ENCODE results near the gene RNF213. TPM values are rescaled to one million over a fixed set of nuclear protein-coding genes. Genes with fewer than 3 reads are reported as not detected.

The RNF213 gene
- total RNA-seq, 1 donor from 2014 or later = 80.5 TPM

DNA sequence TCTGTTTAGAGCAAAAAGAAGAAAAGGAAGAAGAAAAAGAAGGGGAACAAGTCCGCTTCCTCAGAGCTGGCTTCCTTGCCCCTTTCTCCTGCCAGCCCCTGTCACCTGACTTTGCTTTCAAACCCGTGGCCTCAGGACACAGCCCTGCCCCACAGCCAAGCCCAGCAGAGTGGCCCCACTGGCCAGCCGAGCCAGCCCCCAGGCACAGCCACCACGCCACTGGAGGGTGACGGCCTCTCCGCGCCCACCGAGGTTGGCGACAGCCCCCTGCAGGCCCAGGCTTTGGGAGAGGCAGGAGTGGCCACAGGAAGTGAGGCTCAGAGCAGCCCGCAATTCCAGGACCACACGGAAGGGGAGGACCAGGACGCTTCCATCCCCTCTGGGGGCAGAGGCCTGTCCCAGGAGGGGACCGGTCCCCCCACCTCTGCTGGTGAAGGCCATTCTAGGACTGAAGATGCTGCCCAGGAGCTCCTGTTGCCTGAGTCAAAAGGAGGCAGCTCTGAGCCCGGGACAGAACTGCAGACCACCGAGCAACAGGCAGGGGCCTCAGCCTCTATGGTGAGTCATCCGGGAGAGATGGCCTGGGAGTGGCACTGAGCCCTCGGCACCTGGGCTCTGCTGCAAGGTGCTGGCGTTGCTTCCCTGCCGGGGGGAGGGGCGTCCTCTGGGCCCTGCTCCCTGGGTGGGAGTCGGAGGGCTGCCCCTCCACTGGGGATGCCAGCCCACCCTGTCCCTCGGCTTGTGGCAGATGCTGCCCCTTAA lies 27.3 kb downstream of the RNF213 start:
- H3K4me3 ChIP-seq (ENCODE audit: low read depth, low read length) = no peak overlapping the region
- no peak for DNase-seq (ENCODE audit: low read depth)
- TF ChIP-seq, protein P1, sequence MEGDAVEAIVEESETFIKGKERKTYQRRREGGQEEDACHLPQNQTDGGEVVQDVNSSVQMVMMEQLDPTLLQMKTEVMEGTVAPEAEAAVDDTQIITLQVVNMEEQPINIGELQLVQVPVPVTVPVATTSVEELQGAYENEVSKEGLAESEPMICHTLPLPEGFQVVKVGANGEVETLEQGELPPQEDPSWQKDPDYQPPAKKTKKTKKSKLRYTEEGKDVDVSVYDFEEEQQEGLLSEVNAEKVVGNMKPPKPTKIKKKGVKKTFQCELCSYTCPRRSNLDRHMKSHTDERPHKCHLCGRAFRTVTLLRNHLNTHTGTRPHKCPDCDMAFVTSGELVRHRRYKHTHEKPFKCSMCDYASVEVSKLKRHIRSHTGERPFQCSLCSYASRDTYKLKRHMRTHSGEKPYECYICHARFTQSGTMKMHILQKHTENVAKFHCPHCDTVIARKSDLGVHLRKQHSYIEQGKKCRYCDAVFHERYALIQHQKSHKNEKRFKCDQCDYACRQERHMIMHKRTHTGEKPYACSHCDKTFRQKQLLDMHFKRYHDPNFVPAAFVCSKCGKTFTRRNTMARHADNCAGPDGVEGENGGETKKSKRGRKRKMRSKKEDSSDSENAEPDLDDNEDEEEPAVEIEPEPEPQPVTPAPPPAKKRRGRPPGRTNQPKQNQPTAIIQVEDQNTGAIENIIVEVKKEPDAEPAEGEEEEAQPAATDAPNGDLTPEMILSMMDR (conservative IDR thresholded peaks at IDR 0.05; ENCODE audit: low read depth, low read length) = no peak

DNA sequence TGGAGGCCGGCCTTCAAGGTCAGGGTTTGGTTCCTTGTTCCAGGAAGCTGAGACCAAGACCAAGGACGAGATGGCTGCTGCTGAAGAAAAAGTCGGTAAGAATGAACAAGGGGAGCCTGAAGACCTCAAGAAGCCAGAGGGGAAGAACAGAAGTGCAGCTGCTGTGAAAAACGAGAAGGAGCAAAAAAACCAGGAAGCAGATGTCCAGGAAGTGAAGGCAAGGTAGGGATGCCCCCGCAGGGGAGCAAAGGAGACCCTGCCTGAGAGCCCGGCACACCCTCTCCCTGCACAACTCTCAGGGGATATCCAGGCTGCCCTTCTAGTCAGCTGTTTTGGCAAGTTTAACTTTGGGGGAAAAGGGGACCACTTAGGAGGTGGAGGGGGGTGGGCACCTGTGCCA lies 29.0 kb downstream of the RNF213 start:
- no peak for DNase-seq (ENCODE audit: low read depth)
- H3K4me3 ChIP-seq (ENCODE audit: low read depth, low read length) = no peak overlapping the region
- TF ChIP-seq, protein P1 (conservative IDR thresholded peaks at IDR 0.05; ENCODE audit: low read depth, low read length) = no peak

DNA sequence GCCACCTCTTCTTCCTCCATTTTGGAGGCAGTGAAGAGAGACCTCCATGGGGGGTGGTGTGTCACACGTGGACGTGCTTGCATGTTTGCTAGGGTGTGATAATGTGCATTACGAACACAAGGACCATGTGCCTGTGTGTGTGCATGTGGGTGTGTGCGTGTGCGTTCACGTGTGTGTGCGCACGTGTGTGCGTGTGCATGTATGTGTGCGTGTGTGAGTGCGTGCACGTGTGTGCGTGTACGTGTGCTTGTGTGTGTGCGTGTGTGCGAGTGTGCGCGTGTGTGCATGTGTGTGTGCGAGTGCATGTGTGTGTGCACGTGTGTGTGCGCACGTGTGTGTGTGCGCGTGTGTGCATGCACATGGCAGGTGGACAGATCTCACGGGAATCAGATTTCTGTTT lies 29.5 kb downstream of the RNF213 start:
- no peak overlapping the region for H3K4me3 ChIP-seq (ENCODE audit: low read depth, low read length)
- DNase-seq (ENCODE audit: low read depth) = no peak
- TF ChIP-seq, protein P1 (conservative IDR thresholded peaks at IDR 0.05; ENCODE audit: low read depth, low read length) = no peak

DNA sequence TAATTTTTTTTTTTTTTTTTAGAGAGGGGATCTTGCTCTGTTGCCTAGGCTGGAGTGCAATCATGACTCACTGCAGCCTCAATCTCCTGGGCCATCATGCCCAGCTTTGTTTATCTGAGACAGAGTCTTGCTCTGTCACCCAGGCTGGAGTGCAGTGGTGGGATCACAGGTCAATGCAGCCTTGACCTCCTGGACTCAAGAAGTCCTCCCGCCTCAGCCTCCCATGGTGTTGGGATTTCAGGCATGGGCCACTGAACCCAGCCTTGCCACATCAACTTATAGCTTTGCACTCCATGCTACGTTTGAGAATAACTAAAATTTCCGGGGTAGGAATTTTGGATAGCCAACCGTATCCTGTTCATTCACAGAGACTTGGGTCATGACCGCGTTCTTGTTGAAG lies 30.6 kb downstream of the RNF213 start:
- TF ChIP-seq, protein P1 (conservative IDR thresholded peaks at IDR 0.05; ENCODE audit: low read depth, low read length) = no peak
- H3K4me3 ChIP-seq (ENCODE audit: low read depth, low read length) = no peak overlapping the region
- no peak for DNase-seq (ENCODE audit: low read depth)

DNA sequence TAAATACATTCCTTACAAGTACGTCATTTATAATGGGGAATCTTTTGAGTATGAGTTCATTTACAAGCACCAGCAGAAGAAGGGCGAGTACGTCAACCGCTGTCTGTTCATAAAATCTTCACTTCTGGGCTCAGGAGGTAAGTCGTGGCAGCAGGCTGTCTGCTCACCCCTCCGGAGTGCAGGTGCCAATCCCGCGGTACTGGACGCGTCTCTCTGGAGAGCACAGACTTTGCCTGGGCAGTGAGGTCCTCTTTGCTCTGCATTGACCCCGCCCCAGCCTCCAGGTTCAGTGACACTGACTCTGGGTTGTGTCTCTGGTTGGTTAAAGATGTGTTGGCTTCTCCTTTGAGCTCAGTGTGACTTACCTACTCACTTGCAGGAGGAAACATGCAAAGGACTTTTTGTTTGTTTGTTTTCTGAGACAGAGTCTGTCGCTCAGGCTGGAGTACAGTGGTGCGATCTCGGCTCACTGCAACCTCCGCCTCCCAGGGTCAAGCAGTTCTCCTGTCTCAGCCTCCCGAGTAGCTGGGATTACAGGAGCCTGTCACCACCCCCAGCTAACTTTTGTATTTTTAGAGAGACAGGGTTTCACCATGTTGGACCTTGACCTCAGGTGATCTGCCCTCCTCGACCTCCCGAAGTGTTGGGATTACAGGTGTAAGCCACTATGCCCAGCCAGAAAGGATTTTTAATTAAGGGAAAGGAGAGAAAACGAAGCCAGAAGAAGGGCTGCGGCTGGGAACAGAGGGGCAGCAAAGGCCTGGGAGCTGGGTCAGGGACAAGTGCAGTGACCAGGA lies 31.2 kb downstream of the RNF213 start:
- H3K4me3 ChIP-seq (ENCODE audit: low read depth, low read length) = no peak overlapping the region
- TF ChIP-seq, protein P1 (conservative IDR thresholded peaks at IDR 0.05; ENCODE audit: low read depth, low read length) = no peak
- no peak for DNase-seq (ENCODE audit: low read depth)

DNA sequence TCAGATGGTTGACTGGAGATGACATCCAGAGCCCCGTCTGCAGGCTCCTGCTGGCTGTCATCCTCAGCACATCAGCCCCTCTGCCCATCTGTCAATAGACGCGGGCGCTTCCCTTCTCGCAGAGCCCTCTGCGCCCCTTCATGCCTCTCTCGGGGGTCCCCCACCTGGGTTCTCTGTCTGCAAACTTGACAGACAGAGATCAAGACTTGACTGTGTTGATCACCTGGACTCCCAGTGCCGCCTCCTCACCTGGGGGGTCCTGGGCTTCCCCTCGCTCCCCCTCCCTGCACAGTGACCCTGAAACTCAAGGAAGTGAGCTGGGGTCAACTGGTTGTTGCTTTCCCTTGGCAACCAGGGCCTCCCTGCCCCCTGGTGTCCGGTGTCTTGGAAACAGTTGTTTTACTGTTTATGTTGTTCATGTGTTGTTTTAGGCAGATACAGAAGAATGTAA lies 31.9 kb downstream of the RNF213 start:
- TF ChIP-seq, protein P1 (conservative IDR thresholded peaks at IDR 0.05; ENCODE audit: low read depth, low read length) = no peak
- no peak overlapping the region for H3K4me3 ChIP-seq (ENCODE audit: low read depth, low read length)
- no peak for DNase-seq (ENCODE audit: low read depth)
